Measurements from ENCODE around the gene DUS1L.

The DUS1L gene

DNA sequence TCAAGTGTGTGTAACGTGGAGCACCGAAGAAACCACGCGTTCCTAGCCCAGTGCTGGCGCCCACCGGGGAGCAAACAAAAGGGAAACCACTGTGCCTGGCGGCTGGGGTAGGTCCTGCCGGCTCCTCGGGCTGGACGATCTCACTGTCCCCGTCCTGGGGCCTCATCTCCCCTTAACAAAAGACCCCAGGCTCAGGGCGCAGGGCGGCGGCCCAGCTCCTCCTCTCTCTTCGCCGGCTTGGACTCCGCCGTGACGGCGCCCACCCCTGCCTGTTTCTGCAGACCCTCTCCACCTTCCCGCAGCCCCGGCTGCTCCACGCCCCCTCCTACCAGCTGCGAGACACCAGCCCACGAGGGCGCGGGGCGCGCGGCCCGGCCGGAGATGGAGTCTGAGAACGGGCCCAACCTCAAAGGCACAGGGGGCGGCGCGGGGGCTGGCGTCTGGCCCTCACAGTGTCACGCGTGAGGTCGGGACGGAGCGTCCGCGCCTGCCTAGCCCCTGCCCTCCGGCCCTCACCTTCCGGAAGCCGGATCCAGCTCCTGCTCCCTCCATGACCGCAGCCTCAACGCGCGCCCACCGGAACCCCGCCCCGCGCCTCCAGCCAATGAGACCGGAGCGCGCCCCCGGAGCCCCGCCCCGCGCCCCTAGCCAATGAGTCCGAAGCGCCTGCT lies 43.2 kb downstream of the DUS1L start, which contains the start of gene CENPX:
Gene CENPX, minus strand, starts transcription at position 569 of the 671 bp plus-strand sequence. Its CDS starts 17 bp downstream, at position 552.
- DNase-seq: no peak

DNA sequence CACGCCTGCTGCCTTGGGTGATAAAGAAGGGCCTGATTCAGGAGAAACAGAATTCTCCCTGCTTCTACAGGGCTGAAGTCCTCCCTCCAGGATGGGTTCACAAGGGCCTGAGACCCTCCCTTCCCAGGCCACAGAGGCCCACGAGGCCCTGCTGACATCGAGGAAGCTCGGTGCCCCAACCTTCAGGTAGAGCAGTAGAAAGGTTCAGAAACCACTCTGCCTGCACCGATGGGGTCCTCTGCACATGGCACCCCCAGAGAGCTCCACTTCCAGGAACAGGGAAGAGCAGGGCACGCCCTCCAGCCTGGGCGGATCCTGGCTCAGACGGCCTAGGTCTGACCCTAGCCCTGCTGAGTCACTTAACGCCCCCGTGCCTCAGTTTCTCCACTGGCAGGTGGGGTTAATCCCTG lies 43.7 kb downstream of the DUS1L start:
- no peak for DNase-seq

DNA sequence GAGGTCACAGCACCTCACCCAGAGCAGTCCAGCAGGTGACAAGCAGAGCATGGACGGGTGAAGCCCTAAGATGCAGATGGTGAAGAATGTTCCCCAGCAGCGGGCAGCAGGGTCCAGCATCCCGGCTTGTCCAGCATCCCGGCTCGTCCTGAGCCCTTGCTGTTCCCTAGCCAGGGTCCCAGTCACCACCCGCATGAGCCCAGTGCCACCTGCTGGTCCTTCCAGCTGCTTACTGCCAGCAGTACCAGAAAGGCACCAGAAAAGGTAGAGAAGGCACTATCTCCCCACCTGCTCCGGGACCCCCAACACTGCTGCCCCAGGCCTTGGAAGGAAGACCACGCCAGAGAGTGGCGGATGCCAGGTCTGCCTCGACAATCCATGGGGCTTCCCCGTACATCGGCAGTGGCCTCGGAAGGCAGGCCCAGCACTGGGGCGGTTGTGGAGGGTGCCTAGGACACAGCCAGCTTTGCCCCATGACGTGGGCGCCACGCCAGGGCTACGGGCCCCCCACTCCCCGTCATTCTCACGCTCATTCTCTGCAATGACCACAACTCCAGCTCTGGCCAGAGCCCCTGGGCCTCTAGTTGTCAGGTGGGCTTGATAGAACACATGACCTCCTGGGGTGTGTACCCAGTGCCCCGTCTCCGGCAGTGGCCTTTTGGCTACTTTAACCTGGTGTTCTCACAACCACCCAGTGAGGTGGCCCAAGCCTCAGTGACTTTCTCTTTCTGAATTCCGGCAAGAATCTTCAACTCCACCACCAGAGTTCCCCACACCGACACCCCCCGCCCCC lies 44.3 kb downstream of the DUS1L start:
- peak; percentile 85 for DNase-seq

DNA sequence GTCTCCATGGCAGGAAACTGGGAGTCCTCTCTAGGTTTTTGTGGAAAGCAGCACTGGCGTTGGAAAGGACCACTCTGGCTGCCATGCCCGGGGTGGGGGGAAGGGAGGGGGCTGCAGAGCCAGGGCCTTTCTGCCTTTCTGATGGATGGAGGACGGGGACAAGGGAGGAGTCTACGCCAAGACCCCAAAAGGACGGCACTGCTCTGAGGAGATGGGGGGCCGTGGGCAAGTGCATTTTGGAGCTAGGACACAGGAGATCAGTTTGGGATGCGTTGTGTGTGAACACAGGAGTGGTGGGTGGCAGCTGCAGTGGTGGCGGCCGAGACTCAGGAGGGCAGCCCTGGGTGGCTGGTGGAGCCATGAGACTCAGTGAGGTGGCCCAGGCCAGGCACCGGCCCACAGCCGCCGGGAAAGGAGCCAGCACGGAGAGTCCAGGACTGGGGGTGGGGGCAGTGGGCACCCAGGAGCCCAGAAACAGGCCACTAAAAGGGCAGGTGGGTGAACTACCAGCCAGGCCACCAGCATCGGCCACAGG lies 45.0 kb downstream of the DUS1L start:
- DNase-seq: no peak

DNA sequence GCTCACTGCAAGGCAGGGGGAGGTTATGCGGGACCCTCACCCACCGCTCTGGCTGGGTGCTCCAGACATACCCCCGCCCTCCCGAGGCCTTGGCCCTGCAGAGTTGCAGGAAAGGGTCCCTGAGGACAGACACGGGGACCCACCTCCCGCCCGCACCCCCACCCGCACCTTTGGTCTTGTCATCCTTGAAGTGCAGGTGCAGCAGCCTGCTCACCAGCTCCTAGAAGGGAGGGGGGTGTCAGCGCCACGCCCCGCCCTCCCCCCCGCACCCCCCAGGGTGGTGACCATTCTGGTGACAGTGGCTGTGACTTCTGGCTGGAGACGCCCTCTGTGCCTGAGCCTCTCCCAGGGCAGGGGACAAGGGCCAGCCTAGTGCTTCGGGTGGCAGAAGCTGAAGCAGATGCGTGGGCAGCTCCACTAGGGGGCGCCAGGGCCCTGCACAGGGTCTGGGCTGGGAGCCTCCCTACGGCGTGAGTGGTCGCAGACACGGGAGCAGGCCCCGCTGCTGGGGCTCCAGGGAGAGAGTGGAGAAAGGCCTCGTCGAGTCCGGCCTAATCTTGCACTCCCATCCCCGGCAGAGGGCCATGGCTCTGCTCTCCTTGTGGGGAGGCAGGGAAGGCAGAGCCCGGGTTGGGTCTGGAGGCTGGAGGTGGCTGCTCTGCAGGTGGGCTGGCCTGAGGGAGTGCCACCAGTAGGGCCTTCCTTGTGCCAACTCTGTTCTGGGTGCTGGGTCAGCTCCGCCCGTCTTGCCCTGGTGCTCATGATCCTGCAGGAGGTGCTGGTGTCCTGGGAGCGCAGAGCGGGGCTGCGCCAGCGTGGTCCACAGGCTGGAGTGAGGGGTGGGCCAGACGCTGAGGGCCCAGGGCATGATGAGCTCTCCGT lies 45.7 kb downstream of the DUS1L start:
- no peak for DNase-seq

DNA sequence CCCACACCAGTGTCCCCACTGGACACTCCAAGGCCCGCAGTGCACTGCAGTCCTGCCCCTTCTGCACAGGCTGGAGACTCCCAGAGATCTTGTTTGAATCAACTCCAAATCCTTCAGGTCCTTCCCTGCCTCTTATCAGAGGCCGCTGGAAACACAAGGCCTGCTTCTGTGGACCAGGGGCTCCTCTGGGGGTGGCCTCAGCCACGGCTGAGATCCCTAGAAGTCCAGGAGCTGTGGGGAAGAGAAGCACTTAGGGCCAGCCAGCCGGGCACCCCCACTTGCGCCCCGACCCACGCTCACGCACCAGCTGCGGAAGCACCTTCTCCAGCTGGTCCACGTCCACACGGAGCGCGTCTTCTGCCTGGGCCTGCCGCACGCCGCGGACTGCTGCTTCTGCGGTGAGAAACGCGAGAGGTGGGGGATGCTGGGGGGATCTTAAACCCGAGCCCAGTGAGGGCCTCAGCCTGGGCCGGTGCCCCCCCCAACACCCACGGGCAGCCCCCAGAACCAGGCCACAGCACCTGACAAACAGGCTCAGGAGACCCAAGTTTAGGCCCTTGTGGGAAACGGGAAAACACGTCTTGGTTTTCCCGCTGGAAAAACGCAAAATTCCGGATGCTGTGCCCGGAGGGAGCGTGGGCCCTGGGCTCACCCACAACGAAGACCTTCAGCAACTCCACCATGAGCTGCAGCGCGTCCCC lies 46.5 kb downstream of the DUS1L start:
- DNase-seq: no peak

DNA sequence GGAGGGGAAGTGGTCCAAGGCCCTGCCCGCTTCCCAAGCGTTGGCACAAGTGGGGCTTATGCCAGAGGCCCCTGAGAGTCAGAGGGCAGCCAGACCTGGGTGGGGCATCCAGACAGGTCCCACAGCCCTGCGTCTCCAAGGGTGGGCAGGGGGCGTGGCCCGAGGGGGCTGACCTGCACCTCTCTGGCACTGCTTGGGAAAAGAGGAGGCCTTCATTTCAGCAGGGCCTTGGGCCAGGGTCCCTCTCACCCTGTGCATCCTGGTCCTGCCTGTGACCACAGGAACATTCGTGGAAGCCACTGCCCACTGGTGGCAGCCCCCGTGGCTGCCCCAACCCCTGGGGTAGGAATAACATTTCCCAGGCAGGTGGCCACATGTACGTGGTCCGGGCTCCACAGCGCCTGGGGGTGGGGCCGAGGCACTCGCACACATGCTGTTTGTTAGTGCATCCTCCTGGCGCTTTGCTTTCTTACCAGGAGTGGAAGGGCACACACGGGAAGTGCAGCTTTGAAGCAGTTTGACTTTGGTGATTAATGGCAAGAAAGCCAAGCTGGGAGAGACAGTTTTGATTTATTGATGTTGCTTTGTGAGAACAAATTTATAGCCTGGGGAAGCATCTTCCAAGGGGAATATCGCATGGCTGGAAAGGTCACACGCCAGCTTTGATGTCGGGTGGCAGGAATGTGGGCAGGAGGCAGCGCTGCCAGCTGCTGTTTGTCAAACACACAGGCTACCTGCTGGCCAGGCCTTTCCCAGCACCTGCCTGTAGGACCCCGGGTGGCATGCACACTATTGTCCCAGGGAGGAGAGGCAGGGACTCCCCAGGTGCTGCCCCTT lies 47.2 kb downstream of the DUS1L start:
- DNase-seq: no peak

DNA sequence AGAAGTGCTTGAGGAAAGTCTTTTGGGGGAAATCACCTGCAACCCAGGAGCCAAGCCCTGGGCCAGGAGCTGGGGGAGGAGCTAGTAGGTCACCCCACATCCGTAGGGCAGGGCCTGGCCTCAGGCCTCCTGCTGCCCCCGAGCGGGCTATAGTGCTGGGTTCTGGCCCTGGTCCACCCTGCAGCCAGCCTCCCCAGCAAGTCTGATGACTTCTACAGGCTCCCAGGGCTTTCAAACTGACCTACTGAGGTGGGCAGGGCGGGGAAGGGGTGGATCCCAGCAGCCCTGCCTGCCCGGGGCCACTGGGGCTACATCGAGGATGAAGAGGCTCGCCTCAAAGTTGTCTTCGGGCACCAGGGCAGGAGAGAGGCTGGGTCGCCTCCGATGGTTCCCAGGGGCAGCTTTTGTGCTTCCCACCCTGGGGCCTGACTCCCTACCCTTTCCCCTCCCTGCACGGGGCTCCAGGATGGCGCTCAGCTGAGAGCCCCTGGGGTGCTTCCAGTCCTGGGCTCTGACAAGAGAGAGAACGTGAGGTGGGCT lies 47.9 kb downstream of the DUS1L start:
- DNase-seq: no peak

DNA sequence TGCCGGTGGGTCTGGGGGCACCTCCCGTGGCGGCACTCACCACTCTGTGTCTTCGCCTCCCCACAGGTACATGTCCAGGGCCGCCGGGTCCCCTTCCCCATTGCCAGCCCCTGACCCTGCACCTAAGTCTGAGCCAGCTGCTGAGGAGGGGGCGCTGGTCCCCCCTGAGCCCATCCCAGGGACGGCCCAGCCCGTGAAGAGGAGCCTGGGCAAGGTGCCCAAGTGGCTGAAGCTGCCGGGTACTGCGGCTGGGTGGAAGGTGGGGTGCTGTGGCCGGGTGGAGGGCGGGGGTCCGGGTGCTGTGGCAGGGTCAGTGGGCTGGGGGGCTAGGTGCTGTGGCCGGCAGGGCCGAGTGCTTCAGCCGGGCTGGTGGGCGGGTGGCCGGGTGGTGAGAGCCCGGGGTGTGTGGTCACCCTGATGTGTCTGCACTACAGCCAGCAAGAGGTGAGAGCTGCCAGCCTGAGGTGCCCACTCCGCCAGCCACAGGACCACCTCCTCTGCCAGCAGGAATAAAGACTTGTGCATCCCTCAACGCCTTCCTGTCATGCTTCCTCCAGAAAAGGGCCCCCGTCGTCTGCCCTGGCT lies 48.6 kb downstream of the DUS1L start:
- DNase-seq: no peak

DNA sequence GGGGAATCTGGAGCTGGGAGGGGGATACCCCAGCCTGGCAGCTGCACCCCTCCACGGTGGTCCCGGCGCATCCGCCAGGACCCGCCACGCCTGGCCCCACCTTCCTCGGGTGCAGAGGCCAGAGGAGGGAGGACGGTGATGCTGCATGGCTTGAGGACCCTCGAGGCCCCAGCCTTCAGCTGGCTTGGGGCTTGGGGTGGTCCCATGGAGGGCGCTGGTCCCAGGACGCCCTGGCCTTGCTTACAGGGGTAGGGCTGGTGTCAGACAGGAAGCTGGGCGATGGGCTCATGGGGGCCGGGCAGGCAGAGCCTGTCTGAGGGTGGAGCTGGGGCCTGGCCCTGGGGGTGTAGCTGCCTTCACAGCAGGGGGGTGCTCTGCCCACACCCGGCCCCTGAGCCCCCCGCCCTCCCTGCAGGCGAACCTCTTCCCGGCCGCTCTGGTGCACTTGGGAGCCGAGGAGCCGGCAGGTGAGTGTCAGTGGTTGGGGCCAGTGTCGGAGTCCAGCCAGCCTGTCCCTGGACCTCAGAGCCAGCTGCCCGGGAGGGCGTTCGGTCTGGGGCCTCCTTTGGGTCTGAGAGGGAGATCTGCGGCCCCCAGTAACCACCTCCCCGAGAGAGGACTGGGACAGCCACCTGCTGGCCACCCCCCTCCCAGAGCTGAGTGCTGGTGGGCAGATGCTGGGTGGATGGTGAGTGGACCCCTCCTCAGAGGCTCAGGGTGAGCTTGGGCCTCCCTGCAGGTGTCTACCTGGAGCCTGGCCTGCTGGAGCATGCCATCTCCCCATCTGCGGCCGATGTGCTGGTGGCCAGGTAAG lies 49.3 kb downstream of the DUS1L start:
- DNase-seq: no peak

DNA sequence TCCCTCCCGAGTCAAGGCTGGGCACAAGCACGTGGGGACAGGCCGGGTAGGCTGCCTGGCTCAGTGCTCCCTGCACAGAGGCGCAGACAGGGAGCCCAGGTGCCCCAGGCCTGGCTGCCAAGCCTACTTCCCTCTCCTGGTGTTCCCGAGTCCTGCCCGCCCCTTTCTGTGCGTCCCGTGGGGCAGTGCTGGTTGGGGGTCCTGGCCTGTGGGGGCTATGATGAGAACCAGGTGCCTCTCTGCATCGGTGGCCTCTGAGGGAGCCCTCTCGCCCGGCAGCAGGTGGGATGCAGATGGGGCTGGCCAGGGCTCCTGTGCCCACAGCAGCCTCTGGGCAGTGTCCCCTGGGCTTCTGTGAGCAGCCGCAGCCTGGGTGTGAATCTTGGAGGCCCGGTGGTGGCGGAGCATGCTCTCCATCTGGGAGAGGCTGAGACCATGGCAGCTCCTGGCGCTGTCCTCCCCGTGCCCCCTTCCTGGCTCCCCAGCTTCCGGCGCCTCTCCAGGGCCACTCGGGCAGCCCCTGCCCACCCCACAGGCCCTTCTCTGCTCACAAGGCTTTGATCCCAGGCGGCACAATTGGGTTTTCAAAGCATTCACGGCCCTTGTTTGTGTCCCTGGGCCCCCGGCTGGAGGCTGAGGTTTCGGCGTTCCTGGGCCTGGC lies 50.2 kb downstream of the DUS1L start:
- no peak for DNase-seq

DNA sequence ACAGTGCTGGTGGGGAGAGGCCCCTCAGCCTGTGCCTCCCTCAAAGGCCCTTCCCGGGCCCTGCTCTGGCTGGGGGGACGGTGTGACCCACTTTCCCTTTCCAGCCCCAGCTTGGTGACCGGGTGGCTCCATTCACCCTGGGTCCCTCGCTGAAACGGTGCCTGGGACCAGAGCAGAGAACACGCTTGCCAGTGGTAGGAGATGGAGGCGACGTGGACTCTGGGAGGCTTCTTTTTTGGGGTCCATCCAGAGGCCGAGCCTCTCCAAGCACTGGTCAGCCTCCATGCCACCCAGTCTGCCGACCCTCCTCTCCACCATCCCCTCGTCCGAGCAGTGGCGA lies 50.7 kb downstream of the DUS1L start:
- DNase-seq: no peak

DNA sequence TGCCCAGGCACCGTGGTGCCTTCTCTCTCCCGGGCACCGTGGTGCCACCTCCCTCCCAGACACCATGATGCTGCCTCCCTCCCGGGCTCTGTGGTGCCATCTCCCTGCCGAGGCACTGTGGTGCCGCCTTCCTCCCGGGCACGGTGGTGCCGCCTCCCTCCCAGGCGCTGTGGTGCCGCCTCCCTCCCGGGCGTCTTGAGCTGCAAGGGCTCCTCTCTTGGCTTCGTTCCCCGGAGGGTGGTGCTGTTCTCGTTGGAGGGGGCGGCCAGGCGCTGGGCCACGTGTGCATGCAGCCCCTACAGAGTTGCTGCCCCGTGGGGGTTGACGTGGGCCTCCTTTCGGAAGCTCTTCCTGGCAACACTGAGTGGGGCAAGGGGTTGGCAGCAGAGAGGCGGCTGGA lies 51.2 kb downstream of the DUS1L start:
- DNase-seq: no peak

DNA sequence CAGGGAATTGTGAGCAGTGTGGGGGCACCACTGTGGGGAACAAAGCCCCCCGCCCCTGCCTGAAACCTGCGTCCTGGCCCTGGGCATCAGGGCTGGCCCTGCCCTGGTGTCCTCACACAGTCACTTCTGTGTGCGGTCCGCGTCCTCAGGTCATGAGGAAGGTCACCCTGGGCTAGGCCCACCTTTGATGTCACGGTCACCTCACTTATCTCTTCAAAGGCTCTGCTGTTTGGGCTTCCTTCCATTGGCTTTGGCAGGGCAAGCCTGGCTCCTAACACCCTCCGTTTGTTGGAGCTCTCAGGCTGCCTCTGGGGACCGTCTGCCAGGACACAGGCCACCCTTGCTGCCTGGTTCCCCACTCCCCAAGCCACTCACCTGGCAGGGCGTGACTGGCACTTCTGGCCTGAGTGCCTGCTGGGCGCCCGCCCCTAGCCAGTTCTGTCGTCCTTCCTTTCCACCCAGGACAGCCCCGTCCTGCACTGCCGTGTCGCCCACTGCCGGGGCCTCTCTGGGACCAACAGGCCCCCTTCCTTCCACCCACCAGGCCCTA lies 51.8 kb downstream of the DUS1L start:
- DNase-seq: no peak

DNA sequence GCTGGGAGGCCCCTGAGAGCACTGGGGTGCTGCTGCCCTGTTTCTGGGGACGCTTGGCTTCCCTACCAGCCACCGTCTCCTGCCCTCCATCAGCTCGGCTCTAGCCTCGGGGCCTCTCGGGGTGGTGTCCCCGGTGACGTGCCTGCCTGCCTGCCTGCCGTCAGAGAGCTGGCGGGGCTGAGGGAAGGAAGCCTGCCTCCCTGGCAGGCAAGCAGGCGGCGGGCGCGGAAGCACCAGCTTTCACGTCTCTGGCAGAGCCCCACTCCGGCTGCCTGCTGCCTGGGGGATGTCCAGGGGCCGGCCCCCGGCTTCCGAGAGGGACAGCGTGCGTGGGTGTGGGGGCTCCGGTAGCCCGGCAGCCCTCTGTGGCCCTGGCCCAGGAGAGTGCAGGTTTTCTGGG lies 52.3 kb downstream of the DUS1L start:
- peak; percentile 74 for DNase-seq

DNA sequence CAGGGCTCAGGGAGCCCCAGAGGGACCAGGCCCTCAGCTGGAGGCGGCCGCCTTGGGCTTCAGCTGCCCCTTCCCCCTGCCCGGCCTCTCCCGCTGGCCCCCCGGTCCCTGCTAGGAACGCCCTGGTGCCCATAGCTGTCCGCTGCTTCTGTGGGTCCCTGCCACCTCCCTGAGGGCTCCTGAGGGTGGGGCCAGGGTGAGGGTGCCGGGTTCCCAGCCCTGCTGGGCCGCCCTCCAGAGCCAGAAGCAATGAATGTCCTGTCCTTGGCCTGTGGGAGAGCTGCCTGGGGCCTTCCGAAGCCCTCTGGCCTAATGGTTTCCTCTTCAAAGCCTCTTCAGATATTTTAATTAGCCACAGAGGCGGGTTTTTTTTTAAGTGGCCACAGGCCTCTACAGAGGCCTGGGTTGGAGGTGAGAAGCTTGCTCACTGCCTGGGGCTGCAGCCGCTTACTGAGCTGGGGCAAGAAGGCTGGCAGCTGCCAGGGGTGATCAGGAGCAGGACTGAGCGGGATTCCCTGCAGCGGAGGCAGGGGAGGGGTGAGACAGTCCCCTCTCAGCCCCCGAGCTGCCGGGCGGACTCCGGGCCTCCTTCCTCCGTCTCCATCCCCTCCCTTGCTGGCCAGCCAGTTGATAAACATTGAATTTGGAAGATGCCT lies 52.8 kb downstream of the DUS1L start:
- no peak for DNase-seq

DNA sequence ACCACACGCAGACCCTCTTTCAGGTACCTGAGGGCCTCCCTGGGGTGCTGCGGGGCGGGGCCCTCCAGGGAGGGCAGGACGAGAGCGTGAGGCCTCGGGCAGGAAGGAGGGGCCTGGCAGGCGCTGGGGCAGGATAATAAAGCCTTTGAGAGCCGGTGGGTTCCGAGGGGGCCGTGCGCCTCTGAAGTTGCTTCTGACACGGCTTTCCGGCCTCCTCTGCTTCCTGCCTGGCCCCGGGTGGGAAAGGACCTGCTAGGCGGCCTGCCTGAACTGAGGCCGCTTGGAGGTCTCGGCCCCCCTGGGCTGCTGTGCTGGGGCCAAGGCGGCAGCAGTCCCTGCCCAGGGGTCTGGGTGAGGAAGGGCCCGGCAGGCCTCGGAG lies 53.4 kb downstream of the DUS1L start:
- no peak for DNase-seq

DNA sequence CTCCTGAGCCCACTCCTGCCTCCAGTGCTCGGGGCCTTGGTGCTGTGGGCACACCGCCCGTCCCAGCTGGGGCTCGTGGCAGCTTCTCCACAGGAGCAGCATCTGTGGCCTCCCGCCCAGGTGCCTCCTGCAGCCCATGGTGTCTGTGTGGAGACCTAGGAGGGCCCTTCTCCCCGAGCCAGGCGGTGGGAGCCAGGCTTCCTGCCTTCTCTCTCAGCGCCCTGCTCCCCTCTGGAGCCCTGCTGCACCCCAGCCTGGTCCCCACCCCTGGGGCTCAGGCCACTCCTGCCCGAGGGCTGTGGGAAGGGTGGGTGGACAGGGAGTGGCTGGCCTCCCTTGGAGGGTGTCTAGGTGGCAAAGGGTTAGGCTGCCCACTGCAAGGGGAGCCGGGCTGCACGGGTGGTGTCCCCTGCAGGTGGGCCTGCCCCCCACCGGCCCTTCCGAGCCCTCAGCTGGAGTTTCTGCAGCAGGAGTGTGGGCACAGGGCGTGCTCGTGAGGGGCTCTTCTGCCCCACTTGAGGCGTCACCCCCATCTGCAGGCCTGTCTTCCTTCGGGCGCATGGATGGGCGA lies 53.9 kb downstream of the DUS1L start:
- DNase-seq: no peak

Measured in femur (tissue), 1 donor.